Loucy (cell line): ENCODE results near the gene ADAMTS19.

Source experiments
- CTCF ChIP-seq: fragments of 200-600 bp; sonication (generic); conservative IDR thresholded peaks from 2 replicates; pipeline ENCODE4 v1.5.1; 2014; ENCODE audit warnings: mild to moderate bottlenecking, antibody characterized with exemption, low read length
- EZH2phosphoT487 ChIP-seq: fragments of 200-600 bp; IDR thresholded peaks from 2 replicates; pipeline ENCODE4 v1.6.1; 2018; ENCODE audit warnings: antibody characterized with exemption, mild to moderate bottlenecking, moderate library complexity, borderline replicate concordance

DNA sequence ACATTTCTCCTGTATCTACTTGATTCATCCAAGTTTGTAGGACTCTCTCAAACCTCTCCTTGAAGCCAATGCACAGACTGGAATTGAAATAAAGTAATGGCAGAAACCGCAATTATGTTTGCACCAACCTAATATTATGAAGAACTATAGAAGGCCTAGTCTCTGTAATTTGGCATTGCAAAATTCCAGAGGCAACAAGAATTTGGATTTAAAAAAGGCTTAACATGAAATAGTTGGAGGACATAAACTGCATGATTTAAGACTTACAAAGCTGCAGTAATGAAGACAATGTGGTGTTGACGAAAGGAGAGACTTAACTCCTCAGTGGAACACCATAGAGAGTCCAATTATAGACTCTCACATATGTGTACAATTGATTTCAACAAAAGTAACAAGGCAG lies 170.0 kb downstream of the ADAMTS19 start:
- TF ChIP-seq CTCF: no peak
- no peak for TF ChIP-seq EZH2phosphoT487
